NAMALWA (cell line): ENCODE measurements around the gene INPP5D.
"Not testable (repeated sequence)": the region's sequence is repeated elsewhere in the genome, so short reads cannot be mapped to it uniquely, and the experiment has no call there.

Experiments
- DNase-seq: peaks from one replicate; pipeline ENCODE4 v3.0.0-alpha.2; 2015; ENCODE audit warnings: low spot score

Gene INPP5D

DNA sequence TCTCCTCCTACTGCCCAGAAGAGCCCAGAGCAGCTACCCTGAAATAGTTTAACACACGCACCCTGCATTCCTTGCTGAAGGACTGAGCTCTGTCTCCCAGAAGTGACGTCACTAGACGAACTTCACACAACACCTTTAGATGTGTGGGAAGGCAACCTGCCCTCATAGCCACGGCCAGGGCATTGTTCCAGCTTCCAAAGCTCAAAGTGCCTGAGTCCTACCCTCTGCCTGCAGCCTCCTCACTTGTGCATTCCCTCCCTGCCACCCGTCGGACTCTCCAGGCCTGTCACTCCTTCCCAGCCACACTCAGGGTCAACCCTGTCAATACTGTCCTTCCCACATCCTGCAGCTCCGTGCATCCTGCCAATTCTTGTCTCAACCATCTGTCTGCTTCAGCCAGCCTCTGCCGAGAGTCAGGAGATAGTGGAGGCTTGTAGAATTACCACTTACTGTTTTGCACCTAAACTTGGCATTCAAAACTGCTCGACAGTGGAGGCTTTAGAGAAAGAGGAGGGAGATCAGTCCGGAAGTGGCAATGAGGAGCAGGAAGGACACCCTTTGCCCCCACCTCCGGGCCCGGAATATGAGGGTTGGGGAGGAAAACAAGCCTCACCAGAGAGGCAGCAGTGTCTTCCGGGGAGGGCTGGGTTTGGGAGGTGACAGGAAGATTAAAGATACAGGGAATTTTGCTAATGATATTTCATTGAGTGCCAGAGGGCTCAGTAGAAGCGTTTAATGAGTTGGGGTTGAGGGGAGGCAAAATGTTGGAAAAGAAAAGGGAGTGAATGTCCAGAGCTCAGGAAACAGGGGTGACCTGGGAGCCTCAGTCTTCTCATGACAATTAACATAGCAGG is 119.1 kb downstream of the INPP5D start:
- no peak for DNase-seq

DNA sequence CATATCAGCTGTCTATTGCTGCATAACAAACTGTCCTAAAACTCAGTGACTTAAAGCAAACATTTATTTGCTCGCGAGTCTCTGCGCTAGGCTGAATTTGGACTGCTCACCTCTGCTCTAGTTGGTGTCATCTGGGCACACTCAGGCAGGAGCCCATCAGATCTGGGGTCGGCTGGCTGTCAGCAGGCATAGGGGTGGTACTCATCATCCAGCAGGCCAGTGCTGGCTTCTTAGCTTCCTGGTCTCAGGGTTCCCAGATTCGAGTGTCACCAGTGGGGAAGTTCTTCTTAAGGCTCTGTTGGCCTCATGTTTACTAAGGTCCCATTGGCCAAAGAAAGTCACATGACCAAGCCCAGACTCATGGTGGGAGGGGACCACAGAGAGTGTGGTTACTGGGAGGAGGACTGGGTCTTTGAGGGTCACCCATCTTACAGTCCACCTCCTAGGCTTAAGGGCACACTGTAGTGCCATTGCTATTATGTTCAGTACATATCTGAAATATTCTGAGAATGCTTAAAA is 119.8 kb downstream of the INPP5D start:
- DNase-seq, result no peak

GRCh38 chr2:233183869-233184418 is 123.8 kb downstream of the INPP5D start:
- no peak for DNase-seq

GRCh38 chr2:233184669-233185068 is 124.5 kb downstream of the INPP5D start:
- no peak for DNase-seq

- DNase-seq, result no peak
Observed at GRCh38 chr2:233185330-233185729, 125.2 kb downstream of the INPP5D start.

- peak; percentile 34 for DNase-seq
Observed at GRCh38 chr2:233185963-233186362, 125.8 kb downstream of the INPP5D start.

GRCh38 chr2:233186851-233187250 is 126.7 kb downstream of the INPP5D start:
- DNase-seq, result no peak

DNA sequence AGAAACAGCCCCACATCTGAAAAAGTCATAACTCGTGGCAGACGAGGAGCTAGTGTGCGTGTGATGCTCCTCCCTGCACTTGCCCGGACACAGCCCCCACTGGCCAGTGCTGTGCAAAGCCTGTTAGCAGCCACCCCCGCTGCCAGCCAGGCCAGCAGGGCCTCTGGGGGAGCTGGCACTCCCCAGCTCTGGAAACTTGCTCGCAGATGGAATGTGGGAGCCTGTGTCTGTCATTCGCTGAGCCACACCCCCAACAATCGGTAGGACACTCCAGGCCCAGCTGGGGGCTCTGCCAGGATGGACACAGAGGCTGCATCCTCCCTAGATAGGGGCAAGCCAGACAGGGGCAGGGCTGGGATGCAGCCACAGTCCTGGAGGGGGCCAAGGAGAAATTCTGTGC is 128.9 kb downstream of the INPP5D start:
- DNase-seq, result no peak

GRCh38 chr2:233191016-233191415 is 130.9 kb downstream of the INPP5D start:
- not testable (repeated sequence) for DNase-seq

DNA sequence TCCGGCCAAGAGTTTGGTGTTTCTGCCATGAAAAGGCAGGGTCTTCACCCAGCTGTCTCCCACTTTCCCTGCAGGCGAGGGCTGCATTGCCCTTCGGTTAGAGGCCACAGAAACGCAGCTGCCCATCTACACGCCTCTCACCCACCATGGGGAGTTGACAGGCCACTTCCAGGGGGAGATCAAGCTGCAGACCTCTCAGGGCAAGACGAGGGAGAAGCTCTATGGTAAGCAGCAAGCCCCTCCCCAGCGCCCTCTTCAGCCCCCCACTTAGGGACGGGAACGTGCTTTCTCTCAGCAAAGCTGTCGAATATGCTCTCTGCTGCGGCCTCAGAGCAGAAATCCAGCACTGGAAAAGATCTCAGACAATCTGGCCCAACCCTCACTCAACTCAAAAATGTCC is 133.6 kb downstream of the INPP5D start:
- no peak for DNase-seq

- DNase-seq, result no peak
Observed at GRCh38 chr2:233195027-233195426, 134.9 kb downstream of the INPP5D start.

DNA sequence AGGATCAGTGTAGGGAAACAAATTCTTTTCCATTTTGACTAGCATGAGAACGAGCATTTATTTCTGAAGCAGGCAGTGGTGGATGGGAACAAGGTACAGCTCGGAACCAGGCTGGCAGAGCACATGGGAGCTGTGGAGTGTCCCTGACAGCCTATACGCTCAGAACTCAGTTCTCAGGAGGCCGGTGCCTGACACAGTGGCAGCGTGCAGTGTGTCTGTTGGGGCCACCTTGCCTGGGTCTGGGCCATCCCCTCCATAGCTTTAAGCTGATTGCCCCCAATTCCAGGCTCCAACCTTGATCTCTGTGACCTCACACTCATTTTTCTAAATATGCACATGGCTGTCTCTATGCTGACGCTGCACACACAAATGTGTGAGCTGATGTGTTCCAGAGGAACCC is 136.9 kb downstream of the INPP5D start:
- no peak for DNase-seq

DNA sequence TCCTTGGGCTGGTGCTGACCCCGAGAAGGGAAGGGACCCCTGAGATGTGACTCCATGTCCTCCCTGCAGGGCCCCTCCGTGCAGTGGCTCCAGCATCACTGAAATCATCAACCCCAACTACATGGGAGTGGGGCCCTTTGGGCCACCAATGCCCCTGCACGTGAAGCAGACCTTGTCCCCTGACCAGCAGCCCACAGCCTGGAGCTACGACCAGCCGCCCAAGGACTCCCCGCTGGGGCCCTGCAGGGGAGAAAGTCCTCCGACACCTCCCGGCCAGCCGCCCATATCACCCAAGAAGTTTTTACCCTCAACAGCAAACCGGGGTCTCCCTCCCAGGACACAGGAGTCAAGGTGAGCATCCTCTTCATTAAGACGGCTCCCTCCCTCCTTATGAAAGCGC is 137.9 kb downstream of the INPP5D start:
- no peak for DNase-seq

DNA sequence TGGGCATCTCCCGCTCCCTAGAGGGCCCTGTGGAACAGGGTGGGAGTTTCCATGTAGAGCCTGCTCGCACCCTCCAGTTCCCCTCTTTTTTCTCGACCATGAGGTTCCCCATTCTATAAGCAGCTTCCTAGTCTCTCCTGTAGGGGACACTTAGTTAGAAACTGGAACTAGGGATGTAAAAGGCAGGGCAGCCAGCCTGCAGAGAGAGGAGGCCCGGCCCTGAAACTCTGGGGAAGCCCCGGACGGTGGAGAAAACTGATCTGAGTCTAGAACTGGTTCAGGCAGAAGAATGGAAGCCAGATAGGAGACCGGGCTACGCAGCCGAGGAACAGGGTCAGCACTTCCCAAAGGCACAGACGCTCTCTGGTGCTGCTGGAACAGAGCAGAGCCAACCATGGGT is 139.7 kb downstream of the INPP5D start:
- DNase-seq, result no peak

DNA sequence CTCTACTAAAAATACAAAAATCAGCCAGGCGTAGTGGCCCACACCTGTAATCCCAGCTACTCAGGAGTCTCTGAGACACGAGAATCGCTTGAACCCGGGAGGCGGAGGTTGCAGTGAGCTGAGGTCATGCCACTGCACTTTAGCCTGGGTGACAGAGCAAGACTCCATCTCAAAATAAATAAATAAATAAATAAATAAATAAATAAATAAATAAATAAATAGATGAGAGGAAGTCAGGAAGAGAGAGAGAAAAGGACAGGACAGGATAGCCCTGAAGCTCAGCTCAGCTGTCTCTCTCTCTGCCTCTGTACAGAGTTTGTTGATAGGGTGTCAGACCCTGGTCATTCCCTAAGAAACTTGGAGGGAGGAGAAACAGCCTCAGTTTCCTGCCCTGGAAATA is 140.6 kb downstream of the INPP5D start:
- not testable (repeated sequence) for DNase-seq

- no peak for DNase-seq
Observed at GRCh38 chr2:233201258-233202013, 141.3 kb downstream of the INPP5D start.

- no peak for DNase-seq
Observed at GRCh38 chr2:233202531-233202944, 142.4 kb downstream of the INPP5D start.

DNA sequence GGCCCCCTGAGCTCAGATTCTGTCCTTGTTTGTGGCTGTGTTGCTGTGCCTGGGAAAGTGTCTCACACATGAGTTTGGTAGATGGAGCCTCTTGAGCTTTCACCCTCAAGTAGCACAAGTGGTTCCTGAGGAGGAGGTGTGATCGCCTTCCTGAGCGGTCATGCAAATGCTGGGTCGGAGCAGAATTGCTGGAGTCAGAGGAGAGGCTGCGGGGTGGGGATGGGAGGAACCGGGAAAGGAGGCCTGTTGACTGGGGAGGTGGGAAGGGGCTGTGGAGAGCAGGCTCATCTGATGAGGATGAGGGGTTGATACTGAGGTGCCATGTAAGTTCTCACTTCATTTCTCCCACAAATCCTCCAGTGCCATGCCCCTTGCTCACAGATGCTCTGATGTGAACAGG is 142.9 kb downstream of the INPP5D start:
- no peak for DNase-seq

DNA sequence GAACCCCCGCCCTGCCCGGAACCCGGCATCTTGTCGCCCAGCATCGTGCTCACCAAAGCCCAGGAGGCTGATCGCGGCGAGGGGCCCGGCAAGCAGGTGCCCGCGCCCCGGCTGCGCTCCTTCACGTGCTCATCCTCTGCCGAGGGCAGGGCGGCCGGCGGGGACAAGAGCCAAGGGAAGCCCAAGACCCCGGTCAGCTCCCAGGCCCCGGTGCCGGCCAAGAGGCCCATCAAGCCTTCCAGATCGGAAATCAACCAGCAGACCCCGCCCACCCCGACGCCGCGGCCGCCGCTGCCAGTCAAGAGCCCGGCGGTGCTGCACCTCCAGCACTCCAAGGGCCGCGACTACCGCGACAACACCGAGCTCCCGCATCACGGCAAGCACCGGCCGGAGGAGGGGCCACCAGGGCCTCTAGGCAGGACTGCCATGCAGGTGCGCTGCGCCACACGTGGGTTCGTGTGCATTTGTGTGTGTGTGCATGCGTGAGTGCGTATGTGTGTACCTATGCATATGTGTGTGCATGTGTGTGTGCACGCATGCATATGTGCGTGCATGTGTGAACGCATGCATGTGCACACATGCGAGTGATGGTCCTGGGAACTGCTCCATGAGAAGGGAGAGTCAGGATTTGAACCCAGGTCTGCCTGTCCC is 144.3 kb downstream of the INPP5D start:
- no peak for DNase-seq

DNA sequence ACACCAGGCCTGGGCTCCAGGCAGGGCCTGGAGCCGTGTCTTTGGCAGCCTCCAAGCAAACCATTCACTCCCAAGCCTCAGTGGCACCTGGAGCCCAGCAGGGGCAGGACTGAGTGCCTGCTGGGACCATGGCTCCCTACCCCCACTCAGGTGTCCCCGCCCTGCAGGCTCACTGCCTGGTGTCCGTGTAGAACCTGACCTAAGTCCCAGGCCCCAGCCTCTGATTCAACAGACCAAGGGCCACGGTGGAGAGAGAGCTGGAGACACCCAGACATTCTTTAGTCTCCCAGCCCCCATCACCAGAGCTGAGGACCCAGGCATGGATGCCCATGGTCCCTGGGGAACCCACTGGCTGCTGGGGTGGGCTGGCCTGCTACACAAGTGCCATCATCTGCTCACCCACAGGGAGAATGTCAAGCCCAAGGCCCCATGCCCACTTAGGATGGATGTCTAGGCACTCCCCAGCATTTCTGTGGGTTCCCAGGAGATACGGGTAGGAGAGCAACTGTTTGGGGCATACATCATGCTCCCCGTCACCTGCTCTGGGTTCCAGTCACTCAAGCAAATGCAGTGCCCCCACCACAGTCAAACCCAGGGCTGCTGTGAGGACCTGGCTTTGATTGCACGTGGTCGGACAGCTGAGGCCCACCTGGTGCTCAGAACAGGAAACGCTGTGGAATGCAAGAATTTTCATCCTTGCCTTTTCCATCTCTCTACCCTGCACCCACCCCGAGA is 148.4 kb downstream of the INPP5D start:
- no peak for DNase-seq

DNA sequence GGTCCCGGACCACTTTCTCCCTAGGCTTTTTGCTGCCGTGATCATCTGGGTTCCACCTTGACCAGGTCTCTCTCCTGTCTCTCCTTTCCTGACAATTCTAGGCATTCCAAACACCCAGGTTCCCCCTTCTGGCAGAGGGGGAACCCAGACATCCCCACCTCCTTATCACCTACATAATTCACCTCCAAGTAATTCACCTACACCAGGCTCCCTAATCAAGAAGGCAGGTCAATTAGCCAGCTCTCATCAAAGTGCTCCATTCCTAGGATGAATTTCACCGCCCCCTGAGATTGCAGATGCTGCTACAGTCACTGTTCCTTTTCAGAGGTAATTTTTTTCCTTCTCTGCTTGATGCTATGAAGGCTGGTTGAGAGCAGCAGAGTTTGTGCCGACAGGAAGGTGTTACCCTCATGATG is 149.0 kb downstream of the INPP5D start:
- DNase-seq, result no peak
